ENCODE data around the gene FAM107A. TPM values are rescaled to one million over a fixed set of nuclear protein-coding genes. Genes with fewer than 3 reads are reported as not detected.
A peak's percentile ranks its signal among the peaks of the same experiment; 100 is the strongest.

The FAM107A gene
- total and polyA plus RNA-seq, 9 of the 15 experiments (the other 6 are each of a cell fraction or from before 2014, with no cell fraction given) = 0.07 TPM; not detected in 8

- TF ChIP-seq ZNF277 (CRISPR knock-in tag; IDR thresholded peaks at IDR 0.05; ENCODE audit: borderline replicate concordance) (no peak), PURB (CRISPR knock-in tag; IDR thresholded peaks at IDR 0.05; ENCODE audit: low read depth) (no peak), NFE2 (IDR thresholded peaks at IDR 0.05; ENCODE audit: low read depth) (peak; percentile 63), HDAC1 (IDR thresholded peaks at IDR 0.05) (no peak), ZFP91 (CRISPR knock-in tag; IDR thresholded peaks at IDR 0.05) (no peak), CBFA2T2 (conservative IDR thresholded peaks at IDR 0.05) (peak; percentile 75), ZFPM2 (CRISPR knock-in tag; IDR thresholded peaks at IDR 0.05) (no peak), ZNF282 (CRISPR knock-in tag; IDR thresholded peaks at IDR 0.05) (no peak), U2AF1 (optimal IDR thresholded peaks at IDR 0.05; ENCODE audit: low read depth, low read length) (no peak), ZNF408 (CRISPR knock-in tag; IDR thresholded peaks at IDR 0.05; ENCODE audit: low read depth) (no peak), FIP1L1 (IDR thresholded peaks at IDR 0.05; ENCODE audit: low read depth, low read length, poor library complexity, severe bottlenecking) (no peak), ZNF184 (CRISPR knock-in tag; IDR thresholded peaks at IDR 0.05) (no peak), ZZZ3 (IDR thresholded peaks at IDR 0.05) (no peak), SETDB1 (IDR thresholded peaks at IDR 0.05; ENCODE audit: low read length) (no peak), GABPA (tag; conservative IDR thresholded peaks at IDR 0.05; ENCODE audit: low read depth) (no peak)
- TF ChIP-seq, protein P1, sequence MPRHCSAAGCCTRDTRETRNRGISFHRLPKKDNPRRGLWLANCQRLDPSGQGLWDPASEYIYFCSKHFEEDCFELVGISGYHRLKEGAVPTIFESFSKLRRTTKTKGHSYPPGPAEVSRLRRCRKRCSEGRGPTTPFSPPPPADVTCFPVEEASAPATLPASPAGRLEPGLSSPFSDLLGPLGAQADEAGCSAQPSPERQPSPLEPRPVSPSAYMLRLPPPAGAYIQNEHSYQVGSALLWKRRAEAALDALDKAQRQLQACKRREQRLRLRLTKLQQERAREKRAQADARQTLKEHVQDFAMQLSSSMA (CRISPR knock-in tag; IDR thresholded peaks at IDR 0.05) = no peak
Observed at GRCh38 chr3:58522759-58523425, 54.3 kb downstream of the FAM107A start (continued).
